Measurements from ENCODE around the gene NHLH1. TPM values are rescaled to one million over a fixed set of nuclear protein-coding genes. Genes with fewer than 3 reads are reported as not detected.

Gene NHLH1
- total and polyA plus RNA-seq, 2 donors (not counting 1 experiment from before 2014, with no cell fraction given), result 0.27 to 0.39 TPM

- POLR2A ChIA-PET, result interaction anchor here (0.8 kb wide), 1 partner anchor 84 kb away, joined by 4 read pairs; the partner anchor contains the start of gene DCAF8
- WGBS (ENCODE audit: insufficient coverage), result 83% methylated on average over 5 of the region's 10 CpGs
- TF ChIP-seq EZH2 (IDR thresholded peaks at IDR 0.05; ENCODE audit: borderline replicate concordance, insufficient read depth, low read depth, low read length, poor library complexity, severe bottlenecking) (no peak), CTCF (IDR thresholded peaks at IDR 0.05) (no peak)
- peak overlapping the region; percentile 90 for H3K27ac Mint-ChIP-seq
- peak; percentile 29 for DNase-seq
- no peaks in the 10 kb centered on the region for H3K9me3 ChIP-seq (ENCODE audit: control extremely low read depth in 1 of 3, control insufficient read depth in 2 of 3, insufficient read depth in 1 of 3, low read length in 2 of 3)
- peaks cover 0 to 36% of the 10 kb centered on the region in 2 experiments for H3K36me3 ChIP-seq (replicated peaks in 1 of 2; ENCODE audit: control extremely low read depth in 1 of 2, control insufficient read depth in 1 of 2, extremely low read depth in 1 of 2, insufficient read depth in 2 of 2, low read length in 1 of 2)
- H3K4me1 ChIP-seq (ENCODE audit: control insufficient read depth in 2 of 2, insufficient read depth in 2 of 2, low read length in 2 of 2), result peaks cover 44 to 46% of the 10 kb centered on the region in 2 donors
- H3K4me2 ChIP-seq (replicated peaks; ENCODE audit: low read depth, low read length, poor library complexity, severe bottlenecking), result peak overlapping the region; percentile 61
- CTCF ChIA-PET, result interaction anchor here (0.8 to 4.3 kb wide), 7 partner anchors 9 to 260 kb away, joined by 3 to 22 read pairs (median 8); no protein-coding TSS in a partner anchor
- H3K4me3 ChIP-seq (ENCODE audit: control extremely low read depth in 1 of 5, extremely low read depth in 1 of 5, insufficient read depth in 1 of 5, low read depth in 2 of 5, low read length in 4 of 5), result peak overlapping the region in 1 of 5 experiments; percentile 21
- intact Hi-C loops (cut with micrococcal nuclease), result loop anchor here (10.0 kb wide), 4 partner anchors 88 to 808 kb away; partner anchors contain the start of genes LY9, UFC1, USF1 and USP21
- no peak for ATAC-seq (ENCODE audit: low read depth)
- H3K79me2 ChIP-seq (ENCODE audit: control insufficient read depth, insufficient read depth, low read length), result peaks cover 75% of the 10 kb centered on the region
- peak overlapping the region; percentile 76 for H3K4me3 Mint-ChIP-seq
- H3K27me3 ChIP-seq (replicated peaks in 1 of 4; ENCODE audit: control extremely low read depth in 1 of 4, control insufficient read depth in 3 of 4, insufficient read depth in 4 of 4, low read length in 3 of 4), result no peaks in the 10 kb centered on the region
- no peak overlapping the region for H2AFZ ChIP-seq (ENCODE audit: insufficient read depth, low read depth, low read length, poor library complexity, severe bottlenecking)
- H3K9ac ChIP-seq (ENCODE audit: low read length), result no peak overlapping the region
- H3K27ac ChIP-seq (ENCODE audit: low read length in 2 of 2), result peak overlapping the region; percentile 76 to 82
- no peaks in the 10 kb centered on the region for H3K9me3 Mint-ChIP-seq (ENCODE audit: insufficient read depth)
- H3K27me3 Mint-ChIP-seq, result no peaks in the 10 kb centered on the region
- peaks cover 53% of the 10 kb centered on the region for H3K4me1 Mint-ChIP-seq
- H4K20me1 ChIP-seq (ENCODE audit: control insufficient read depth, insufficient read depth, low read length, poor library complexity, severe bottlenecking), result peaks cover 6% of the 10 kb centered on the region
Measured at GRCh38 chr1:160346463-160346862, 20.4 kb upstream of the NHLH1 start.

GRCh38 chr1:160346958-160347357 is 19.9 kb upstream of the NHLH1 start:
- Histone ChIP-seq H3K9me3 (ENCODE audit: control extremely low read depth in 1 of 3, control insufficient read depth in 2 of 3, insufficient read depth in 1 of 3, low read length in 2 of 3) (no peaks in the 10 kb centered on the region), H2AFZ (ENCODE audit: insufficient read depth, low read depth, low read length, poor library complexity, severe bottlenecking) (peak overlapping the region; percentile 17), H3K4me2 (replicated peaks; ENCODE audit: low read depth, low read length, poor library complexity, severe bottlenecking) (peak overlapping the region; percentile 61), H3K4me3 (ENCODE audit: control extremely low read depth in 1 of 5, extremely low read depth in 1 of 5, insufficient read depth in 1 of 5, low read depth in 2 of 5, low read length in 4 of 5) (peak overlapping the region in 2 of 5 experiments; percentile 7 to 21), H3K27ac (ENCODE audit: low read length in 2 of 2) (peak overlapping the region; percentile 76 to 82), H3K27me3 (replicated peaks in 1 of 4; ENCODE audit: control extremely low read depth in 1 of 4, control insufficient read depth in 3 of 4, insufficient read depth in 4 of 4, low read length in 3 of 4) (no peaks in the 10 kb centered on the region), H3K36me3 (replicated peaks in 1 of 2; ENCODE audit: control extremely low read depth in 1 of 2, control insufficient read depth in 1 of 2, extremely low read depth in 1 of 2, insufficient read depth in 2 of 2, low read length in 1 of 2) (peaks cover 2 to 41% of the 10 kb centered on the region in 2 experiments), H3K79me2 (ENCODE audit: control insufficient read depth, insufficient read depth, low read length) (peaks cover 70% of the 10 kb centered on the region), H3K9ac (ENCODE audit: low read length) (peak overlapping the region; percentile 29), H4K20me1 (ENCODE audit: control insufficient read depth, insufficient read depth, low read length, poor library complexity, severe bottlenecking) (peaks cover 6% of the 10 kb centered on the region), H3K4me1 (ENCODE audit: control insufficient read depth in 2 of 2, insufficient read depth in 2 of 2, low read length in 2 of 2) (peaks cover 39 to 43% of the 10 kb centered on the region in 2 donors)
- CTCF ChIA-PET, result interaction anchor here (0.8 to 4.3 kb wide), 7 partner anchors 8 to 260 kb away, joined by 3 to 22 read pairs (median 8); no protein-coding TSS in a partner anchor
- WGBS (ENCODE audit: insufficient coverage), result no CpG with 5 or more reads among the region's 4 CpGs
- DNase-seq, result peak; percentile 82
- intact Hi-C loops (cut with micrococcal nuclease), result loop anchor here (10.0 kb wide), 4 partner anchors 88 to 808 kb away; partner anchors contain the start of genes LY9, UFC1, USF1 and USP21
- Mint-ChIP-seq H3K9me3 (ENCODE audit: insufficient read depth) (no peaks in the 10 kb centered on the region), H3K4me3 (peak overlapping the region; percentile 76), H3K4me1 (peaks cover 49% of the 10 kb centered on the region), H3K27me3 (no peaks in the 10 kb centered on the region), H3K27ac (peak overlapping the region; percentile 90)
- TF ChIP-seq CTCF (IDR thresholded peaks at IDR 0.05) (no peak), EZH2 (IDR thresholded peaks at IDR 0.05; ENCODE audit: borderline replicate concordance, insufficient read depth, low read depth, low read length, poor library complexity, severe bottlenecking) (no peak)
- POLR2A ChIA-PET, result interaction anchor here (0.6 to 0.8 kb wide), 2 partner anchors 85 to 86 kb away, joined by 4 to 5 read pairs; partner anchors contain the start of gene DCAF8
- peak; percentile 52 for ATAC-seq (ENCODE audit: low read depth)

All from B cell (primary cell).